T-helper 2 cell treated with Interferon-gamma antibody and Interleukin-4, amounts not matched to agents 100 ng/mL and 5 ng/mL, for 36 hours (primary cell): ENCODE data around the gene FARP1. TPM values are rescaled to one million over a fixed set of nuclear protein-coding genes. Genes with fewer than 3 reads are reported as not detected.

Source experiments
- intact Hi-C: fragments of 100-400 bp; cut with micrococcal nuclease; formaldehyde crosslinking; loops from one replicate; pipeline ENCODE4 v1.15.1; 2023
- total RNA-seq: library from RNA; stranded (reverse); gene quantifications from 2 replicates; pipeline ENCODE4 v1.2.3, GENCODE V29; 2022

The FARP1 gene
- total RNA-seq, 1 donor from 2014 or later = 0.57 TPM

DNA sequence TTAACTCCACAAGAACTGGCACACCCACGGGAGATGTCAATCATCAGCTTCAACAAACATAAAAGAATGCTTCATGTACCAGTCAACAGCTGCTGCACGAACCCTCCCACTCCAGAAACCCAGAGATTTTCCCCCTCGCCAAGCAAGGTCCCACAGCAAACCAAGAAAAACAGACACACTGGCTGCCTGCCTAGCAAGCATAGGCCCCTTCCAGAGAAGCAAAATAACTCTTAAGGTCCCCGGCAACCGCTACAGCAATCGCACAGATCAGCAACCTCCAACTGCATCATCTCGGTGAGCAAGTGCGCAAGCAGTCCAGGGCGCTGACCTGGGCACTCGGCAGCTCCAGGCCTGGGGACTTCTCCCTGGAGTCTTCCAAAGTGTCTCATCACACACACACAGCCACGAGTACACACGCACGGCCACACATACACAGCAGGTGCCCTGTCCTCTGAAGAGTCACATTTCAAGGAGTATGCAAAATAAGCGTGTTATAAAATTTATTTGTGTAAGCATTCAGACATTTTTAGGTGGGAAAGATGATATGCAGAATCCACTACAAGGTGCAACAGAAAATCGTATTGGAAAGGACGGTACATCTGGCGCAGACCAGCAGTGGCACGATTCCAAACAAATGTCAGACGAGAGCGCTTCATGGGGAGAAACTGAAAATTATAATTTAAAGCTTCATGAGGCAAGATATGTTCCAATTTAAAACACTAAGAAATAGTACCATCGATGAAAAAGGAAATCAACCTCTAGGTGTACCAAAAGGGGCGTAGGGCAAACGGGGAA lies 309.0 kb downstream of the FARP1 start:
- intact Hi-C loops = no loop called here

DNA sequence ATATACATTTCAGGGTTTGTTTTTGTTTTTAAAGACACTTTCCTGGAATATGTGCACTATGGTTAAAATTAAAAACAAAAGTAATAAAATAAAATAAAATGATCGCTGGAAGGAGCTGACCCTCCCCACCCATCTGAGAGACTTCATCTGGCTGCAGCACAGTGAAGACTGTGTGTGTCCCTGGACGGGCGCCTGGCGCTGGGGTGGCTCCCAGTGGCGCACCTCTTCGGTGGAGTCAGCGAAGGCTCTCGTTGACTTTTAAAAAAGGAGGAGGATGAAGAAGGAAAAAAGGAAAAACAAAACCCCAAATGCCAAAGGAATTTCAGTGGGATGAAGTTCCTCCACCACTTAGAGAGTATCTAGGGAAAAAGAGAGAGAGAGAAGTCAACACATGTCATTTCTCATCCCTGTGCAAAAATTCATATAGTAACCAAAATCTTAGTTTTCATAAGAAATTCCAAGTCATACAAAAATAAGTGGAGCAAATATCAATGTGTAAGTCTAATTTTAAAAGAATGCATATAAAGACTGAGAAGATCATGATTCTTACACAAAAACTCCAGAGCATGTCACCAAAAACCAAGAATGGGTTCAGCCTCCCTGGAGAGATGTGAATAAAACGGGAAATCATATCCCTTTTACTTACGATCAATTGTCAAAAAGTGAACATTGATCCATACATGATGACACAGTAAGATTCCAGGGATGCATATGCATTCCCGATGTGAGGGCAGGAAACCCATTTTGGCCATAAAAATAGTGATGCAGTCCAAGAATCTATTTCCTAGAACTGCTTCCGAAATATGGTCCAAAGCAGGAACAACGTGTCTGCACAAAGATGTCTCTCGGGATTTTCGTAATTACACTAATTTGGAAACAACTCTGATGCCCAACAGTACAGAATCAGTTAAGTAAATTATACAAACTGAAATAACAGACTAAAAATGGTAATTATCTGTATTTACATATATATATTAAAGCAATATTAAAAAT lies 310.3 kb downstream of the FARP1 start:
- intact Hi-C loops = no loop called here

DNA sequence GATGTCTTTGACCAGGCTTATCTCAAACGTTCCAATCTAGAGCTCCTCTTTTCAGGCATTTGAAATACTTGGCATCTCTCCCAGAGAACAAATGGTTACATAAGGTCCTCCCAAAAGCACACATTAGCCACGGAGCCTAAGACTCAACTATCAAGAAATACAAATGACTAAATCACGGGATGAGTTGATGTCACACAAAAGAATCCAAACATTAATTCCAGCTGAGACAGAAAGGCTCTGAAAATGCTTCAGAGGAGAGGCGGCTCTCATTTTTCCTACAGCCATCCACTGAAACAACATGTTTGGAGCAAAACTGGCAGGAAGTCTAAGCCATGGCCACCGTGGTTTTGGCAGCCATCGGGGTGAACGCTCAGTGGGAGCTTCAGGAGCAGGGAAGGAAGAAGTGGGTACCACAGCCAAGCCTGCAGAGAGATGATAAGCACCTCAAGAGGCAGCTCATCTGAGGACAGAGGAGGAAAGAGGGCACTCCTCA lies 311.5 kb downstream of the FARP1 start:
- intact Hi-C loops = no loop called here

DNA sequence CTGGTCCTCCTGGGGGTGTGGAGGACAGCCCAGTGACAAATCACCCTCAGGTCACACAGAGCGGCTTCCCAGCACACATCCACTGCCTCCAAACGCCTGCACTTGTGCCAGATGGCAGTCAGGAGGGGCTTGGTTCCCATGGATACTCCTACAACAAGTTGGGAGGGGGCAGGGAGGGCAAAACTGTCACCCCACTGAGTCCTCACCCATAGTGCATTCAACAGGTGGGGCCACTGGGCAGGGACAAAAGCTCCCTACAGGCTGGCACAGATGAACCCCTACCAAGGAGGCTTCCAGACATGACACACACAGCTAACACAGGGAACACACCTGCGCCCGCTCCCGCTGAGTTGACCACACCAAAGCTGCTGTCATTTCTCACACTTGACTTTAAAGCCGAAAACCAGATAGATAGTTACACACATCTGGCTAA lies 313.5 kb downstream of the FARP1 start:
- intact Hi-C loops = no loop called here

DNA sequence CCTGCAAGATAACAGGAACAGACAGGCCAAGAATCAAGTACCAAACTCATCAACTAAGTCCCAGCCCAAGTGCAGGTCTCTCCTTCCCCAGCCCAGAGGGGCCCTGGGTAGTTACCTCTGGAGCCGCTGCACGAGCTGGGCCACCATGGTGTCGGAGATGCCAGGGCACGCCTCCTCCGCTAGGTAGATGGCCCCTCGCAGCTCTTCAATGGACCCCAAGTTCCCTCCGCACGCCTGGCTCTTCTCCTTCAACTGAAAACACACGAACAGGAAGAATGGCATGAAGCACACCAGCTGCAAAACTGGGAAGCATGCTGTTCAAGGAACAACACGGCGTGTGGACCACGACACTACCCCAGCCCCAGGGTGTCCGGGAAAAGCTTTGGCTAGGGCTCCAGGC lies 314.2 kb downstream of the FARP1 start:
- intact Hi-C loops = no loop called here

DNA sequence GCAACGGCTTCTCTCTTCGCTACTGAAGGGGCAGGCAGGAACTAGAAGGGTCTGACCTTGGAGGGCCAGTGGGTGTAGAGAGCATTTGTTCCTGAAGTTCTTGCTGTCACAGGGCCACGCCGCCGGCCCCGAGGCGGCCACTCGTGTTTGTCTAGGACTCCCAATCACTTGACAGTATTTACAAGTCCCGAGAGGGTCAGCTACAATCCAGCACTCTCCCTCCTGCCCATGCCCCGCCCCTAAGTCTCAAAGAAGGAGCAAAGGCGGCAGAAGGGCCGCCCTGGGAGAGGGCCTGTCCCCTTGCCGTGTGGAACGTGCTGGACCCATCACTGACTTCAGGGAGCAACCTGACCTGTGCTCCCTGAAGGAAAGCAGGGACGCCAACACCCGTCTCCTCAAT lies 315.5 kb downstream of the FARP1 start:
- intact Hi-C loops = no loop called here

DNA sequence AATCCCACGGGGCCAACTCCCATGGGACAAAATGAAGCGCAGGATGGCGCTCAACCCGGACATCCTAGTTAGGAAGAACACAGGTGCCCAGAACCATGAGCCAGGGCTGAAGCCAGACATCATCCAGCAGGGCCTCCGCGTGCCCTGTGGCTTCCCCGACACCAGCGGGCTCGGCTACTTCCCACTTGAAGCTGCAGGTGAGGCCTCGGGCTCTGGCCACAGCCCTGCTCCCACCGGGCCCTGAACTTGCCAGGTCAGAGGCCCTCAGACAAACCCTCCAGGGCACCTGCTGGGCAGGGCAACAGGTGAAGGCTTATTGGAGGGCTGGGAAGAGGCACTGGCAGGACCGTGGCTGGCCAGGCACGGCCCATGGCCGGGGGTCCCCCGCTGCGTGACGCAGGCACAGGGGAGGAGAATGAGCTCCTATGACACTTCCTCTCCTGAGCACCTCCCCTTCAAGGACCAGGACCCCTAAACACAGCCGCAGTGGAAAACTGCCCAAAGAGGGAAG lies 316.3 kb downstream of the FARP1 start:
- intact Hi-C loops = no loop called here

DNA sequence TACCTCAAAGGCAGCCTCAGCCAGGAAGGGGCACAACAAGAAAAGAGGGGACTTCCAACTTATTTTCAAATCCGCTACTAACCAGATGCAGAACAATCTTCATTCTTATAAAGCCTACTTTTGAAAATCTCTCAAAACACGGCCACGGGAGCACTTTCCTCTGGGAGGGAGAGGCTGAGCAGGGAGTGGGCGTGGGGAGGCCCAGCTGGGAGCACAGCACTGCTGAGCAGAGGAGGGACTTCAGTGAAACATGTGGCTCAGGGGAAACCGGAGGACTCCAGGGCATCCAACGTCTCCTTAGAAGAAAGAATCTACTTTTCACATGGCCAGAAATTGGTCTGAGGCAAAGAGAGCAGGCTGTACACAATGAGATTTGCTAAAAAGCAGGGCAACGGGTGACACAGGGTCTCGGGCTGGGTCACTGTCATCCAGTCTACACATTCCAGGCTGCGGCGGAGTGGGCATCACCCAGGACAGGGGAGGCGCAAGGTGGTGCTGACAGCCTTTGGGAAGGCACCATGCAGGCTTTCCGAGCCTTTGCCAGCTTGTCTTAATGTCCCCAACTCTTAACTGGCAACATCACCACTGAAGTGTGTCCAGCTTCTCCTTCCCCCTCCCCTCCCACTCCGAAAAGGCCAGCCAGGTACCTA lies 317.0 kb downstream of the FARP1 start:
- intact Hi-C loops = no loop called here

DNA sequence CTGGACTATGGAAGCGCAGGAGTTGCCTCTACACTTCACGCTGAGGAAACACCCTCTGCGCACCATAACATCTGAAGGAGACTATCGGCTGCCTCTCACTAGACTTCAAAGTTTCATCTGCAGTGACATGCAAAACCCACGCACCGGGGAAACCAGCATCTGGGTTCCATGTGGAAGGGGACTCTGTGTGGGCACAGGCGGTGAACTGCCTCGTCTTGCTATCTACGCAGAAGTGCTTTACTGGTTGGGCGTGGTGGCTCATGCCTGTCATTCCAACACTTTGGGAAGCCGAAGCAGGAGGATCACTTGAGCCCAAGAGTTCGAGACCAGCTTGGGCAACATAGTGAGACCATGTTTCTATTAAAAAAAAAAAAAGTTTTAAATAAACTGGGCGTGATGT lies 317.6 kb downstream of the FARP1 start:
- intact Hi-C loops = no loop called here

DNA sequence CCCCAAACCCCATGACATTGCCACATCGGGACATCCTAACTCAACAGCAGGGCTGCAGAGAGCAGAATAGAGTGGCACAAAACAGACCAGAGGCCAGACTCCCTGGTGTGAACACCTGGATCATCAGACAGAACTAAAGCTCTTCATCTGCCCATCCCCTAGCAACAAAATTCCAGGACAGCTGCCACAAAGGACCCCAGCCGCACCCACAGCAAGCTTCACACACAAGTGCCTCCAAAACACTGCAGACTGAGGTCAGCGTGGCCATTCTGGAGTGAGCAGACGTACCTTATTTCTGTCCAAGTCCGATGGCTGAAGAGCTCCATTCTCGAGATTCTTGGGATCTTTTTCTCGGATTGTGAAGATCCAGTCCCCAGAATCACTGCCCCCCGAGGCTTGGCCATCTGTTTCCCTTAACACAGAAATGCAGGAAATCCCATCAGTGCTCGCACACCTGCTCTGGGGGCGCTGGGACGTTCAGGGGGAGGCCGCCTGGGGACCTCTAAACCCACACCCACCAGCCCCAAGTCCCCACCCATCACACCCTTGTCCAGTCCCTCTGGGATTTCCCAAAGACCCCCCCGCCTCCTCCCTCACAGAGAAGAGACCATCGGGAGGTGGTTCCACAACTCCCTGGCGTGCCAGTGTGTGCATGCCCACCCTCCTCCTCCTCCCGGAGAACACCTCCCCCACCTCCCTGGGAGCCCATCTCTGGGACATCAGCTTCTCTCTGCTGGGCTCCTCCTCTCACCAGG lies 318.8 kb downstream of the FARP1 start:
- intact Hi-C loops = no loop called here

DNA sequence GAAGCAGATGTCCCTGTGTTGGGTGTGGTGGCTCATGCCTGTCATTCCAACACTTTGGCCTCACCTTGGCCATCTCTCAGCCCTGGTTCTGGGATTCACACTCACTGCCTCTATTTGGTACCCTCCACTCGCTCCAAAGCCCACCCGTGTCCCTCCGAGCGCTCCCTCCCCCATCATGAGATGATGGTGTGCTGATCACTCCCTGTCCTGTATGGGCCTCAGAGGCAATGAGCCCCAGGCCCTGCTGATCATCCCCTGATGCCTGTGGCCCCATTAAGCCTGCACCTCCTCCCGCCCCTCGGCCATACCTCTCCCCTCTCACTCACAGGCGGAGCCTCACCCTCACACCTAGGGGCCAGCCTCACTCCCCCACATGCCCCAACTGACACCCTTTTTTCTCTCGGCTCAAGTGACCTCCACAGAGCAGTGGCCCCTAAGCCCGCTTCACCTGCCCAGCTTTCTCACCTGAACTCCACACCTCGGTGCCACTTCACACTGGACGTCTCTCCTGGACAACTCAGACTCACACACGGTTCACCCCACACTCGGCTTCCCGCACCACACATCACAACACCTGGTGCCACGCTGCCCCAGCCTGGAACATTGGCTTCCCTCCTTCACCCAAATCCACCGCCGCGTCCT lies 319.5 kb downstream of the FARP1 start:
- intact Hi-C loops = no loop called here

DNA sequence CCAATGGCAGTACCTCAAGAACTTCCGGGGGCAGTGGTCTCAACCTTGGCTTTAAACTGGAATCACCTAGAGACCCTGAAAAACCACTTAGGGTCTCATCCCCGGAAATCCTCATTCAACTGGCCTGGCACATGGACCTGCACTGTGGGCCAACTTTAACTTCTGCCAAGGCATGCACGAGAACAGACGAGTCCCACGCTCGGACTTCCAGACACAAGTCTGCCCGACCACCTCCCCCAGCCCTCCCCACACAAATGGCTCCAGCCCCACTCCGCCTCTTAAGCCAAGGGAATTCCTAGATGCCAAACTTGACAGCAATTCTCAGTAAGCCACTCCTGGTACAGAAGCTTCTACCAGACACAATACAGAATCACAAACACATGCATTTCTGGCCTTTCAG lies 320.1 kb downstream of the FARP1 start:
- intact Hi-C loops = no loop called here

DNA sequence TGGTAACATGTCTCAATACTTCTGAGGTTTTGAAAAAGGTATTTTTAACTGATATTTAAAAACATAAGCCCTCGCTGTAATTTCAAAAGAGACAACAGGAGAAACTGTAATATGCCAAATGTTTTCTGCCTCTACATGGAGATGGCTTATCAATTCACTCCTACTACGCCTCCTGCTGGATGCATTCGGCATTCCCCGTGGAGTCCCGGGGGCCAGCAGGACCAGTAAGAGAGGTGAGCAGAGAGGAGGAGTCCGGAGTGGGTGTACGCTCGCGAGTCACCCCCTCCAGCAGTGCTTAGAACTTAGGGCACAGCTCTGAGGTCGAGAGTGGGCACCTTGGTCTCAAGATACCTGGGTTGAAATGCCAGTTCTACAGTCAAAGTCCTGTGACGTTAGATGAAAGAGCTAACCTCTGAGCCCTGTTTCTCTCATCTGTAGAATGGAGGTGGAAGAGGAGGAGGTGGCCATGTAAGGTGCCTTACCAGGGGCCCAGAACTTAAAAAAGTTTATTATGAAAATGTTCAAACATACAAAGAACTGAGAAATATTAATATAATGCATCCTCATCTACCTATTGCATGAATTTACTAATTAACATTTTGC lies 323.8 kb downstream of the FARP1 start:
- intact Hi-C loops = no loop called here

DNA sequence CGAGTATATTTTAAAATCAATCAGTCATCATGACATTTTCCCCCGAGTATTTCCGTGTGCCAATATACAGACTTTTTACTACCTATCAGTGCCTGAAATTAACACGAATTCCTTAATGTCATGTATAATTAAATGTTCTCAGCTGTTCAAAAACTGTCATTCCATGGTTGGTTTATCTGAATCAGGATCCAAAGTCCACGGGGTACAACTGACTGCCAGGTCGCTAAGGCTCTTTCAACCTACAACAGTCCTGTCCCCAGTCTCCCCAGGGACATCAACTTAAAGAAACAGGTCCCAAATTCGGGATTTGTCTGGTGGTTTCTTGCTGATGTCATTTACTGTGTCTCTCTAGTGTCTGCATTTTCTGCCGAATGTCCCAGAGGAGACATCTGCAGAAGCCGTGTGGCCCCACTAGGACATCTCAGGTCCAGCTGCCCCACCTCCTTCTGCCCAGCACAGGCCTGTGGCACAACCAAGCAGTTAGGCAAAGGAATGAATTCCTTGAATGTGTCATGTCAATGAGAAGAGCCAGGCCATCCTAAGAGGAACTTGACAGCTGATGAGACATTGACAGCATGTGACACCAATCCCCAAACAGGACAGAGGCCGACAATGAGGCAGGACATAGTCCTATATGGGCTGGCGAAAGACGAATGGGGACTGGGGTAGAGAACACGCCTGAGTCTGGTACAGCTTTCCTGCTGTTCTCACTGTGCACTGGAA lies 324.5 kb downstream of the FARP1 start:
- intact Hi-C loops = no loop called here

DNA sequence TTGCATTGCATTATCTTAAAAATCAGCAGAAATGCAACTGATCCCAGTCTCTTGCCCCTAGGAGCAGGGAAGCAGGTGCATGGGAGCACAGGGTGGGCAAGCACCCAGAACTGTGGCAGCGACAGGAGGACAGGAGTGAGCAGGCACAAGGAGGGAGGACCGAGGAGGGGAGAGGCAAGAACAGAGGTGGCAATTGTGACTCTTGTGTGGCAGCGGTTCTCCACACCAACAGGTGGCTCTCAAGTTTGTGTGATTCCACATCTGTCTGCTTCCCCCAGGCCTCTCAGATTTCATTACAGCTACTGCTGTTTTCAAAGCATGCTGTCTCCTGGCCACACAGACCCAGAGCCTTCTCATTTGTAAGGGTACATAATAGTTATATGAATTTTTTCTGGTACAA lies 325.5 kb downstream of the FARP1 start:
- intact Hi-C loops = no loop called here

DNA sequence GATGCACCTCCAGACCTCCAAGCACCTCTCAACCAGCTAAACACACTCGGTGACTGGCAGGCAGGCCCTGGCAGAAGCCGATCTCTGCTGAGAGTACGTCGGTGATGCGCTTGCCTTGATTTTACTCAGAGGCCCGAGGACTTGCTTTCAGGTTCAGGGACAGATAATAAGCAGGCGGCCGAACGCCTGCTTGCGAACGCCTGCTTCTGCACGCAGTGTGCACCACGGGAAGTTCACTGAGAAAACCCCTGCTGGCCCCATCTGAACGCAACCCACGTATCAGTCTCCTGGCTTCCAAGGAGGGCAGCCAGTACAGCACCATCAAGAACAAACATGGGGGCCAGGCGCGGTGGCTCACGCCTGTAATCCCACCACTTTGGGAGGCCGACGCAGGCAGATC lies 326.0 kb downstream of the FARP1 start:
- intact Hi-C loops = no loop called here

DNA sequence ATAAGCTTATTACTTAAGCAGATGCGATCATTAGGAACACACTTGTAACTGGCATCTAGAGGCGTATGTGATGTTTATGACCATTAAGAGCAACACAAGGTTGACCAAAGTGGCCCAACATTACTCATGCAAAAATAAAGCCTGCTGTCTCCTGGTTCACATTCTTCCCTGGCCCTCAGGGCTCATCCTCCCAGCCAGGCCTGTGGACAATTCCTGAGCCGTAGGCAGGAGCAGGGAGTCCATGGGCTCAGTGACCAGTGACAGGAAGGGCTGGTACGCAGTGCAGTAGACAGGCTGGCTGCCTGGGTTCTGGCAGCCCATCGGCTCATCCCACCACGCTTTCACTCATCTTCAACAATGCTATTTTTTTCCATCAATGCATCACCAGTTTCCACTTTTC lies 328.0 kb downstream of the FARP1 start:
- intact Hi-C loops = loop anchor here (10.0 kb wide), 2 partner anchors 584 to 1256 kb away; no protein-coding TSS in a partner anchor

DNA sequence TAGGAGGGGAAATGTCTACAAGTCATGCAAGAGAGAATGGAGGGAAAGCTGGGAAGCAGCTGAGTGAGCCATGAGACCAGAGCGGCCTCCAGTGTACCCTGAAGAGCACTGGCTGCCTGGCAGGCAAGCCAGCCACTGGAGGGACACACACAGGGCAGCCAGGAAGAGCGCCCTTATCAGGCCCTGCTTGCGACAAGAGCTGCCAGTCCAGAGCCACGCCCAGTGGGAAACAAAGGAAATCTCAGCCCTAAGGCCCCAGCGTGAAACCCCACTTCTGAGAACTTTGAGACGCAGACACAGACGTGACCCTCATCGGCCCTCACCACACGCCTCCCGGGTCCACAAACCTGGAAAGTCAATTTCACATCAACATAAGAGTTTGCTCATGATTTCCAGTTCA lies 329.0 kb downstream of the FARP1 start:
- intact Hi-C loops = loop anchor here (10.0 kb wide), 2 partner anchors 583 to 1257 kb away; no protein-coding TSS in a partner anchor
